Lower leg skin (tissue), 4 donors: ENCODE results near the gene SPHK2. TPM values are rescaled to one million over a fixed set of nuclear protein-coding genes. Genes with fewer than 3 reads are reported as not detected.

Source experiments
- DNase-seq, 2 donors: peaks; one replicate each; pipeline ENCODE4 v3.0.0-alpha.2; 2019; ENCODE audit warnings: low spot score in 2 of 2
- H3K4me3 ChIP-seq: fragments of 200-600 bp; sonication (generic); 2 replicates; pipeline ENCODE4 v1.5.1; 2017; ENCODE audit warnings: mild to moderate bottlenecking, low read depth; ENCODE audit not compliant: poor library complexity, severe bottlenecking
- CTCF ChIP-seq, 3 donors: fragments of 450-650 bp; IDR thresholded peaks; one replicate each; pipeline ENCODE4 v1.5.1; 2016; ENCODE audit warnings: antibody characterized with exemption in 3 of 3, mild to moderate bottlenecking in 3 of 3, moderate library complexity in 2 of 3
- POLR2A ChIP-seq, 2 donors: fragments of 450-650 bp; IDR thresholded peaks; one replicate each; pipeline ENCODE4 v1.6.1; 2016 to 2017; ENCODE audit warnings: antibody characterized with exemption in 2 of 2, mild to moderate bottlenecking in 1 of 2, moderate library complexity in 1 of 2
- WGBS, 2 donors: methylation state at CpG; one replicate each; pipeline ENCODE4 v1.1.5; 2018; 5-methylcytosine and 5-hydroxymethylcytosine counted together
- intact Hi-C: fragments of 100-400 bp; cut with DNase I; formaldehyde crosslinking; loops from one replicate; pipeline ENCODE4 v1.15.0; 2023; ENCODE audit warnings: low total_unique reads
- total RNA-seq, 4 donors: library from RNA; depleted of rRNA; stranded (reverse); fragments of >200 nt; gene quantifications; one replicate each; pipeline ENCODE4 v1.1.0, GENCODE V29; 2016

The SPHK2 gene
- total RNA-seq, 4 donors from 2014 or later, result 2.2 to 8.8 (median 6.1) TPM

GRCh38 chr19:48646722-48647216, 27.5 kb downstream of the SPHK2 start:
- DNase-seq, result no peak
- TF ChIP-seq POLR2A (IDR thresholded peaks at IDR 0.05) (no peak), CTCF (IDR thresholded peaks at IDR 0.05) (no peak)
- intact Hi-C loops, result loop anchor here (10.0 kb wide), 2 partner anchors 138 to 188 kb away; partner anchors contain the start of gene HSD17B14
- WGBS, 2 donors, result 12 to 13% methylated on average over 9 to 10 of the region's 10 CpGs
- H3K4me3 ChIP-seq, result no peak overlapping the region

- intact Hi-C loops, result loop anchor here (10.0 kb wide), 2 partner anchors 137 to 187 kb away; partner anchors contain the start of gene HSD17B14
- no peak overlapping the region for H3K4me3 ChIP-seq
- TF ChIP-seq POLR2A (IDR thresholded peaks at IDR 0.05) (no peak), CTCF (IDR thresholded peaks at IDR 0.05) (no peak)
- DNase-seq, result no peak
- WGBS, 2 donors, result 66 to 69% methylated on average over 2 of the region's 2 CpGs
Measured at GRCh38 chr19:48648134-48648533, 28.8 kb downstream of the SPHK2 start.

GRCh38 chr19:48650974-48651682, 31.8 kb downstream of the SPHK2 start:
- intact Hi-C loops, result no loop called here
- H3K4me3 ChIP-seq, result no peak overlapping the region
- no peak for TF ChIP-seq CTCF (IDR thresholded peaks at IDR 0.05)
- no peak for TF ChIP-seq POLR2A (IDR thresholded peaks at IDR 0.05)
- WGBS, 2 donors, result 90 to 94% methylated on average over 12 of the region's 12 CpGs
- no peak for DNase-seq

GRCh38 chr19:48651683-48652048, 32.4 kb downstream of the SPHK2 start:
- no peak for DNase-seq
- 87 to 89% methylated on average over 3 to 5 of the region's 5 CpGs for WGBS, 2 donors
- intact Hi-C loops, result no loop called here
- no peak for TF ChIP-seq CTCF (IDR thresholded peaks at IDR 0.05)
- no peak for TF ChIP-seq POLR2A (IDR thresholded peaks at IDR 0.05)
- H3K4me3 ChIP-seq, result no peak overlapping the region

- WGBS, 2 donors, result 43 to 48% methylated on average over 11 of the region's 11 CpGs
- TF ChIP-seq CTCF (IDR thresholded peaks at IDR 0.05), result no peak
- TF ChIP-seq POLR2A (IDR thresholded peaks at IDR 0.05), result no peak
- no peak overlapping the region for H3K4me3 ChIP-seq
- no peak for DNase-seq
- intact Hi-C loops, result no loop called here
Measured at GRCh38 chr19:48654299-48655059, 35.2 kb downstream of the SPHK2 start.
